Ishikawa (cell line): ENCODE measurements around the gene GVQW3.

Experiments used
- CEBPB ChIP-seq: IDR thresholded peaks from 2 replicates; pipeline ENCODE4 v1.6.1; 2012
- EGR1 ChIP-seq: IDR thresholded peaks from 2 replicates; pipeline ENCODE4 v1.6.1; 2012
- EP300 ChIP-seq: IDR thresholded peaks from 2 replicates; pipeline ENCODE4 v1.6.1; 2012; ENCODE audit warnings: borderline replicate concordance
- FOXM1 ChIP-seq: IDR thresholded peaks from 2 replicates; pipeline ENCODE4 v1.6.1; 2012; ENCODE audit warnings: low read depth, borderline replicate concordance
- MAX ChIP-seq: IDR thresholded peaks from 2 replicates; pipeline ENCODE4 v1.6.1; 2012
- RAD21 ChIP-seq: IDR thresholded peaks from 2 replicates; pipeline ENCODE4 v1.6.1; 2012; ENCODE audit warnings: low read depth
- REST ChIP-seq: IDR thresholded peaks from 2 replicates; pipeline ENCODE4 v1.6.1; 2012; ENCODE audit warnings: low read depth, mild to moderate bottlenecking
- TAF1 ChIP-seq: IDR thresholded peaks from 2 replicates; pipeline ENCODE4 v1.6.1; 2012; ENCODE audit warnings: low read depth, mild to moderate bottlenecking
- ZBTB7A ChIP-seq: IDR thresholded peaks from 2 replicates; pipeline ENCODE4 v1.6.1; 2012; ENCODE audit warnings: low read depth

DNA sequence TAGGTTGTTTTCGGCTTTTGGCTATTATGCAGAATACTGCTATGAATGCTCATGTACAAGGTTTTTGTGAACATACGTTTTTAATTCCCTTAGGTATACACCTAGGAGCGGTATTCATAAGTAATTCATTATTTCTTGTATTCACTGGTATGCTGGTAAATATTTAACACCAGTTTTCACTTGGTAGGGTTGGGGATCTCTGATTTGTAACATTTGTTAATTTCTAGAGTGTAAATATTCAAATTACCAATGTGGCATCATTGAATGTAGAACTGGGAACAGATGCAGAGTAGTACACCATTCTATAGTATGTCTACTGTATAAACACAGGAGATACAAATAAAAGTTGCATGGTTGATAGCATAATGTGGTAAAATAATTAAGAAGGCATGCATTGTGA, 16.3 kb downstream of the GVQW3 start:
- TF ChIP-seq MAX: no peak
- no peak for TF ChIP-seq ZBTB7A
- no peak for TF ChIP-seq EGR1
- TF ChIP-seq EP300: no peak
- no peak for TF ChIP-seq RAD21
- no peak for TF ChIP-seq TAF1
- TF ChIP-seq CEBPB: no peak
- no peak for TF ChIP-seq FOXM1
- no peak for TF ChIP-seq REST
